Gastrocnemius medialis (tissue), 4 donors: Measurements from ENCODE around the gene GPR158.

Source experiments
- POLR2A ChIP-seq, 2 donors: fragments of 450-650 bp; IDR thresholded peaks; one replicate each; pipeline ENCODE4 v1.6.1; 2017; ENCODE audit warnings: antibody characterized with exemption in 2 of 2, mild to moderate bottlenecking in 2 of 2, moderate library complexity in 2 of 2
- TF ChIP-seq, protein P1 (sequence below), 5 experiments: fragments of 450-650 bp in 3 of 5; fragments of 200-600 bp in 2 of 5; sonication (generic) in 2 of 5; IDR thresholded peaks in 4 of 5; conservative IDR thresholded peaks in 1 of 5; 1 replicate in 4 of 5; 2 replicates in 1 of 5; pipeline ENCODE4 v1.5.1; 2016 to 2019; ENCODE audit warnings: antibody characterized with exemption in 5 of 5, mild to moderate bottlenecking in 3 of 5, moderate library complexity in 3 of 5

DNA sequence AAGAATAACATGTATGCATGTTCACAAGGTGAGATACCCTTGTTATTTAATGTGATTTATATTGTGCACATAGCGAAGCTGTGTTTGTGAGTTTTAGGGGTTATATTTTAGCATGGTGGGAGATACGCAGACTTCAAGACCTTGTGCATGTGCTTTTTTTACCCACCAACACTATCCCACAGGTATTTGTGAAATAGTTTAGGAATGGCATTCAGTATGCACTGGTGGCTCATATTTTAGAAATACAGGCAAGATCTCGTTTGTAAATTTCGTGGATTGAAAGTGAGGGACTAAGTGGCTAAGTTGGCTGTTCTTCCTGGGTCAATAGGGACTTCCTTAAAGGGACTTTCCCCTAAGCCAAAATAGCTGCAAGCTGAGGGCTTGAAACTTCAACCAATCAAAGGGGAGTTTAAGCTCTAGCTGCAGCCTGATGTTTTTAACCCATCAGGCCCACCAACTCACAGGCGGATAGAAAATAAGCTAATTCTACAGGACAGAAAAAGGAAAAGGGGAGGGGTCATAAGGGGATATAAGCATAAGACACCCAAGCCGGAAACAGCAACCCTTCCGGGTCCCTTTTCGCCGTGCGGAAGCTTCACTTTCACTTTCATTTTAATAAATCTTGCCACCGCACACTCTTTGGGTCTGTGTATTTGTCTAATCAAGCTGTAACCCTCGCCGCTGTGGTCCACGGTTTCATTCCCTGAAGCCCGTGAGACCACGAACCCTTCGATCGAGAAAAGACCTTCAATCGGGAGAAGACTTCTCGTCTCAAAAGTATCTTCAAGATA, 291.0 kb downstream of the GPR158 start:
- no peak for TF ChIP-seq POLR2A (IDR thresholded peaks at IDR 0.05)
- TF ChIP-seq, protein P1, sequence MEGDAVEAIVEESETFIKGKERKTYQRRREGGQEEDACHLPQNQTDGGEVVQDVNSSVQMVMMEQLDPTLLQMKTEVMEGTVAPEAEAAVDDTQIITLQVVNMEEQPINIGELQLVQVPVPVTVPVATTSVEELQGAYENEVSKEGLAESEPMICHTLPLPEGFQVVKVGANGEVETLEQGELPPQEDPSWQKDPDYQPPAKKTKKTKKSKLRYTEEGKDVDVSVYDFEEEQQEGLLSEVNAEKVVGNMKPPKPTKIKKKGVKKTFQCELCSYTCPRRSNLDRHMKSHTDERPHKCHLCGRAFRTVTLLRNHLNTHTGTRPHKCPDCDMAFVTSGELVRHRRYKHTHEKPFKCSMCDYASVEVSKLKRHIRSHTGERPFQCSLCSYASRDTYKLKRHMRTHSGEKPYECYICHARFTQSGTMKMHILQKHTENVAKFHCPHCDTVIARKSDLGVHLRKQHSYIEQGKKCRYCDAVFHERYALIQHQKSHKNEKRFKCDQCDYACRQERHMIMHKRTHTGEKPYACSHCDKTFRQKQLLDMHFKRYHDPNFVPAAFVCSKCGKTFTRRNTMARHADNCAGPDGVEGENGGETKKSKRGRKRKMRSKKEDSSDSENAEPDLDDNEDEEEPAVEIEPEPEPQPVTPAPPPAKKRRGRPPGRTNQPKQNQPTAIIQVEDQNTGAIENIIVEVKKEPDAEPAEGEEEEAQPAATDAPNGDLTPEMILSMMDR (IDR thresholded peaks at IDR 0.05 in 4 of 5, conservative IDR thresholded peaks at IDR 0.05 in 1 of 5): no peak
